HG03442 (cell line): ENCODE data around the gene NUMA1.

Source experiments
- ATAC-seq: cut with Tn5 transposase; IDR thresholded peaks from one replicate; pipeline ENCODE4 v1.9.1; 2021; ENCODE audit warnings: mild to moderate bottlenecking, moderate library complexity; ENCODE audit not compliant: unreplicated experiment

The NUMA1 gene

DNA sequence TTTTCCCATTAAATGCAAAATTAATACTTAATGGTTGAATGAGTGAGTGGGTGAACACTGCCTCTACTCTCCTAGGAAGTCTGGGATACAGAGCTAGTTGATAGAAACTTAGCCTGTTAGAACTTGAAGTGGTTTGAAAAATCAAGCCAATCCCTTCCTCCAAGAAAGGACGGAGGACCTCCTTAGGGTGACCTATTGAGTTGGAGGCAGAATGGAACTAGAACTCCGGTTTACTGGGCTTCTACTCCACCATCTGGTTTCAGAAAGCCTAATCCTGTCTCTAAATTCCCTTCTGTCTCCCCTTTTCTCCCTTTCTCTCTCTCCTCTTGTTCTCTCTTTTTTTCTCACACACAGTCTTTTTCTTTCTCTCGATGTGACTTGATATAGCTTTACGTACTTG lies 101.2 kb downstream of the NUMA1 start:
- ATAC-seq, result no peak

DNA sequence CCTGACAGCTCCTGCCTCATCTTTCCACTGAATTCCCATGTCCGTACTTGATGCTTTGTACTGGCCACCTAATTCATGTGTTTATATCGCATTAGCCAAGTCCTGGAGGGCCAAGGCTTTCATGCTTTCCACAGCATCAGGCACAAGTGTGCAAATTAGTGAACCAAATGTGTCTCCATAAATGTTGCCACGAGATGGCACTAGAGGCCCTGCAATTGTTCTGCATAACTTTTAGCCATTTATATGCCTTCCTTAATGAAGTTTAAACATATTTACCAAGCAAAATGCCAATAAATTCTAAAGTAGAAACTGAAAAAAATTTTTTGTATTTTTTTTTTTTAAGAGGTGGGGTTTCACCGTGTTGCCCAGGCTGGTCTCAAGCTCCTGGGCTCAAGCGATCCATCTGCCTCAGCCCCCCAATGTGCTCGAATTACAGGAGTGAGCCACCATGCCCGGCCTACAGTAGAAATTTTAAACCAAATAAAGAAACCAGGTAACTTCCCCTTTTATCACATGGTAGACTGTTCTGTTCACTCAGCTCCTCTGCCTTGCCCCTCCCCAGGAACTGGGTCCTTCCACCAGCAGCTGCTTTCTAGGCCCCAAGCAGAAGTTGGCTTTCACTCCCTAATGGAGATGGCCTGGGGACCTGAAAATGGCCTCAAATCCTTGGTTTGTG lies 102.5 kb downstream of the NUMA1 start:
- no peak for ATAC-seq

- no peak for ATAC-seq
Measured at GRCh38 chr11:71977090-71977489, 103.3 kb downstream of the NUMA1 start.

- no peak for ATAC-seq
Measured at GRCh38 chr11:71976551-71976950, 103.8 kb downstream of the NUMA1 start.

- no peak for ATAC-seq
Measured at GRCh38 chr11:71971680-71972079, 108.7 kb downstream of the NUMA1 start.

- ATAC-seq, result no peak
Measured at GRCh38 chr11:71964641-71965040, 115.7 kb downstream of the NUMA1 start.

DNA sequence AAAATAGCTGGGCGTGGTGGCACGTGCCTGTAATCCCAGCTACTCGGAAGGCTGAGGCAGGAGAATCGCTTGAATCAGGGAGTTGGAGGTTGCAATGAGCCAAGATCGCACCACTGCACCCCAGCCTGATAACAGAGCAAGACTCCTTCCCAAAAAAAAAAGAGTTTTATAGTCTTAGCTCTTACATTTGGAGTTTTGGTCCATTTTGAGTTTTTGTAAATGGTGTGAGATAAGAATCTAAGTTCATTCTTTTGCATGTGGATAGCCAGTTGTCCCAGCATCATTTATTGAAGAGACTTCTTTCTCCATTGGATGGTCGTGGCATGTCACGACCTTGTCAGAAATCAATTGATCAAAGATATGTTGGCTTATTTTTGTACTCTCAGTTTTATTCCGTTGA lies 116.9 kb downstream of the NUMA1 start:
- no peak for ATAC-seq

DNA sequence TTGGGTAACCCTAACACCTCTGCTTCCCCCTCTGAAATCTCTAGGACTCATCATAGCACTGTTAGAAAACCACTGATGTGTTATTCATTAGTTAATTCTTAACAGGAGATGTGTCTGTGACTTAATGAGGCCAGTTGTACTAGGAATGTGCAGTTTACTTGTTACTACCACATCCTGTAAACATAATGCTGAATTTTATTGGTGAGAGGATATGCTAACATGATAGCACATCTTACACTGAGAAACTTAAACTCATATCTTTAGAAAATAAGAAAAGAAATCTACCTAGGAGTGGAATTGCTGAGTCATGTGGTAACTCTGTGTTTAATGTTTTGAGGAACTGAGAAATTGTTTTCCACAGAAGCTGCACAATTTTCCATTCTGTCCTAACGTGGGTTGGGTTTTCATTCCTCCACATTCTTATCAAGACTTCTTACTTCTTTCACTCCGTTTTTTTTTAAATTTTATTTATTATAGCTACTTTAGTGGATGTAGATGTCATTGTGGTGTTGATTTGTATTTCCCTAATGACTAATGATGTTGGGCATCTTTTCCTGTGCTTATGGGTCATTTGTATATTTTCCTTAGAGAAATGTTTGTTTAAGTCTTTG lies 117.8 kb downstream of the NUMA1 start:
- ATAC-seq, result peak; percentile 39

DNA sequence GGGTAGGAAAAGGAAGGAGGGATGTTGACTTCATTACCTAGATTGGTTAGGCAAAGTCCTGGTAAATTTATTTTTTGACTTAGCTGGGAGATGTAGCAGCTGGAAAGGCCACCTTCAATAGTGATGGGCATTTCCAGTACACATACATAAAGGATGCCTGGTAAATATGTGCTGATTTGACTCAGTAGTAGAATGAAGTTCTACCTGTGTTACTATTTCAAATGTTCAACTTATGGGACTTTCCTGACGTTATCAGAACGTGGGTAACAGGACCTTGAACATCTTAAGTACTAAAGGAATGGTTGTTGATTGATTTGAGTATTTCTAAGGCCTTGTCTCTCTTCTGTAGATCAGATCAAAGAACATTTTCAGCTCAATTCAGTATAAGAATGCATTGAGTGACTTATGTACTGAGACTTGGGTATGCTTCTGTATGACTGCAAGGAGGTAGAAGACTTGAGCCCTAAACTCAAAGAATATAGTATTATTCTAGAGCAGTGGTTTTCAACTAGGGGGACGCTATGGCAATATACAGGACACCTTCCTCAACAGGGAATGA lies 124.4 kb downstream of the NUMA1 start:
- ATAC-seq, result no peak
